Ectodermal cell (in vitro differentiated cells): ENCODE data around the gene RAD23A.
A peak's percentile ranks its signal among the peaks of the same experiment; 100 is the strongest.

Experiments used
- H3K27ac ChIP-seq: 2 replicates; pipeline ENCODE4 v1.7.0; 2013; ENCODE audit warnings: mild to moderate bottlenecking, low read depth, low read length; ENCODE audit not compliant: insufficient read depth, poor library complexity, severe bottlenecking
- H3K27me3 ChIP-seq: 2 replicates; pipeline ENCODE4 v1.7.0; 2013; ENCODE audit warnings: mild to moderate bottlenecking, low read length; ENCODE audit not compliant: insufficient read depth, control insufficient read depth, poor library complexity, severe bottlenecking
- H3K36me3 ChIP-seq: one replicate; pipeline ENCODE4 v1.7.0; 2013; ENCODE audit warnings: low read length; ENCODE audit not compliant: control insufficient read depth, insufficient read depth
- H3K4me1 ChIP-seq: one replicate; pipeline ENCODE4 v1.7.0; 2013; ENCODE audit warnings: low read length; ENCODE audit not compliant: control insufficient read depth, insufficient read depth
- H3K4me3 ChIP-seq: 2 replicates; pipeline ENCODE4 v1.7.0; 2013; ENCODE audit warnings: low read depth, low read length, control low read depth; ENCODE audit not compliant: insufficient read depth
- H3K9me3 ChIP-seq: 2 replicates; pipeline ENCODE4 v1.7.0; 2013; ENCODE audit warnings: mild to moderate bottlenecking, low read length, moderate library complexity; ENCODE audit not compliant: control insufficient read depth
- WGBS, 2 experiments: methylation state at CpG; one replicate each; pipeline ENCODE4 v1.1.7; 2013; ENCODE audit warnings: missing lambda C conversion rate in 2 of 2; 5-methylcytosine and 5-hydroxymethylcytosine counted together

Gene RAD23A

DNA sequence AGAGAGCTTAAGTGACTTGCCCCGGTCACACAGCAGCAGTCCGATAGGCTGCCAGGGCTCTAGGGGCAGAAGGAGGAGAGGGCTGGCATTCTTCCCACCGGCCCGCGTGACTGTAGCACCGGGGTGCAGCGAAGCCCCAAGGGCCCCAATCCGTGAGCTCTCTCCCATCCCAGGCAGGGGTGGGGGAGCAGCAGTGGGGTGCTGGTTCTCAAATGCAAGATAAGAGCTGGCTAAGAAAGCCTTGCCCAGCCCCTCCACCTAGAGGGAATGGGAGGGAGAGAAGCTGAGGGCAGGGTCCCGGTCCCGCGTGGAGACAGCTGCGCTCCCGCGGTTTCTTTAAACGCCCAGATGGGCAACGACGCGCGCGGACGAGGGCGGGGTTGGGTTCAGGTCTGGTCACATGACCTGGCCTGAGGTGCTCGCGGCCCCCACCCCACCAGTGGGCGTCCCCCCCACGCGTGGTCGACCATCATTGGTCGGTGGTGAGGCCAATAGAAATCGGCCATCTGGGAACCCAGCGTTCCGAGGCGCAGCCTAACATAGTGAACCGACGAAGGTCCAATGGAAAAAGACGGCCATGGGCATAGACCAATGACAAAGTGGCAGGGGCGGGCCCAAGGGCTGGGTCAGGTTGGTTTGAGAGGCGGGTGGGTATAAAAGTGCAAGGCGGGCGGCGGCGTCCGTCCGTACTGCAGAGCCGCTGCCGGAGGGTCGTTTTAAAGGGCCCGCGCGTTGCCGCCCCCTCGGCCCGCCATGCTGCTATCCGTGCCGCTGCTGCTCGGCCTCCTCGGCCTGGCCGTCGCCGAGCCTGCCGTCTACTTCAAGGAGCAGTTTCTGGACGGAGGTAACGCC is 7.5 kb upstream of the RAD23A start, which contains the start of gene CALR:
CALR (plus strand) TSS at position 683 of the 852 bp plus-strand sequence; CDS start at position 754, 71 bp downstream.
- H3K27ac ChIP-seq: peak within 1 kb of the TSS; percentile 80
- WGBS, 2 experiments: 0 to 1% methylated on average over 63 of the region's 63 CpGs

DNA sequence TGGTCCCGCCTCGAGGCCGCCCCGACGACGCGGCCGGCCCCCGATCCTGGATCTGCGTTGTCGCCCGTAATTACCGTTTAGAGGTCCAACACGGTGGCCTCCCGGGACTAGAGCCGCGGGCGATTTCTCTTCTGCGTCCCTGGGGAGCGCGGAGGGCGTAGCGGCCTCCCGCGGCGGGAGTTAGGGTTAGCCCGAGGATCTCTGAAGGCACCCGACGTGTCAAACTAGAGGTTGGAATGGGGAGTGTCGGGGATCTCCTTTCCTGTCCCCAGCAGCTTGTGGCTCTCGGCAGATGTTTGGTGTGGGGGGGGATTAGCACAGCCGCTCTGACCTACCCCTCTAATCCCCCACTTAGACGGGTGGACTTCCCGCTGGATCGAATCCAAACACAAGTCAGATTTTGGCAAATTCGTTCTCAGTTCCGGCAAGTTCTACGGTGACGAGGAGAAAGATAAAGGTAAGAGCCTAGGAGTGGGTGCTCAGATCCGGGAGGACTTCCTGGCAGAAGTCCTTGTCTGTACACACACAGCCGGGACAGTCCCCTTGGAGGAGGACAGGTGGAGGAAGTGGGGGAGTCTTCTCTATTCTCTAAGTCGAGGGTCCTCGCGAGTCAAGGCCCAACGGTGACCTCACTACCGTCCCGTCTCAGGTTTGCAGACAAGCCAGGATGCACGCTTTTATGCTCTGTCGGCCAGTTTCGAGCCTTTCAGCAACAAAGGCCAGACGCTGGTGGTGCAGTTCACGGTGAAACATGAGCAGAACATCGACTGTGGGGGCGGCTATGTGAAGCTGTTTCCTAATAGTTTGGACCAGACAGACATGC is 6.7 kb upstream of the RAD23A start:
- peaks cover 43% of the 10 kb centered on the region for H3K36me3 ChIP-seq
- H3K9me3 ChIP-seq: no peaks in the 10 kb centered on the region
- WGBS, 2 experiments: 3 to 4% methylated on average over 52 to 54 of the region's 54 CpGs
- H3K27me3 ChIP-seq: no peaks in the 10 kb centered on the region
- peak overlapping the region; percentile 100 for H3K4me3 ChIP-seq
- peak overlapping the region; percentile 50 for H3K27ac ChIP-seq
- H3K4me1 ChIP-seq: peaks cover 18% of the 10 kb centered on the region

More for the DNA sequence above, 7.5 kb upstream of the RAD23A start, which contains the start of gene CALR:
- H3K4me3 ChIP-seq: peak within 1 kb of the TSS; percentile 100
- no peaks in the 10 kb centered on the region for H3K27me3 ChIP-seq
- H3K9me3 ChIP-seq: no peaks in the 10 kb centered on the region
- peaks cover 18% of the 10 kb centered on the region for H3K4me1 ChIP-seq
- H3K36me3 ChIP-seq: peaks cover 36% of the 10 kb centered on the region

DNA sequence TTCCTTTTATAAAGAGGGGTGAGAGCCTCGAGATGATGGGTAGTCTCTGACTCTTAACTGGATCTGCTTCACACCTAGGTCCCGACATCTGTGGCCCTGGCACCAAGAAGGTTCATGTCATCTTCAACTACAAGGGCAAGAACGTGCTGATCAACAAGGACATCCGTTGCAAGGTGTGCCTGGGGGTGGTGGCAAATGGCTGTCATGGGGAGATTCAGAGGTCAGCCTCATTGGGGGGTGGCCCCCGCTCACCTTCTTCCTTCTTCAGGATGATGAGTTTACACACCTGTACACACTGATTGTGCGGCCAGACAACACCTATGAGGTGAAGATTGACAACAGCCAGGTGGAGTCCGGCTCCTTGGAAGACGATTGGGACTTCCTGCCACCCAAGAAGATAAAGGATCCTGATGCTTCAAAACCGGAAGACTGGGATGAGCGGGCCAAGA is 5.7 kb upstream of the RAD23A start:
- Histone ChIP-seq H3K36me3 (peaks cover 43% of the 10 kb centered on the region), H3K27me3 (no peaks in the 10 kb centered on the region), H3K27ac (no peak overlapping the region), H3K4me3 (peak overlapping the region; percentile 100), H3K9me3 (no peaks in the 10 kb centered on the region), H3K4me1 (peaks cover 18% of the 10 kb centered on the region)
- WGBS, 2 experiments: 95 to 97% methylated on average over 10 of the region's 10 CpGs

DNA sequence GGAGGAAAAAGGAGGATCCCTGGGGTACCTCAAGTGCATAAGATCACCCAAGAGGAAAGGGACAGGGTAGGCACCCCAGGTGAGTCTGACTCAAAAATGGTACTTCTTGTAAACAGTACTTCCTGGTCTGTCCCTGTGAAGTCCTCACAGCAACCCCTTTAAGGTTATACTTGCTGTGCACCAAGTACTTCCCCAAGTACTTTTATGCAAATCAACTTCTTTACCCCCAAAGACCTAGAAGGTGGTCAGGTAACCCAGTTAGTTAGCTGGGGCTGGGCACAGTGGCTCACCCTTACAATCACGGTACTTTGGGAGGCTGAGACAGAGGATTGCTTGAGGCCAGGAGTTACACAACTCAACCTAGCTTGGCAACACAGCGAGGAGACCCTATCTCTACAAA is 4.8 kb upstream of the RAD23A start:
- WGBS, 2 experiments: 90 to 97% methylated on average over 2 of the region's 2 CpGs
- Histone ChIP-seq H3K4me1 (peaks cover 18% of the 10 kb centered on the region), H3K4me3 (no peak overlapping the region), H3K27me3 (no peaks in the 10 kb centered on the region), H3K9me3 (no peaks in the 10 kb centered on the region), H3K36me3 (peaks cover 43% of the 10 kb centered on the region), H3K27ac (no peak overlapping the region)

DNA sequence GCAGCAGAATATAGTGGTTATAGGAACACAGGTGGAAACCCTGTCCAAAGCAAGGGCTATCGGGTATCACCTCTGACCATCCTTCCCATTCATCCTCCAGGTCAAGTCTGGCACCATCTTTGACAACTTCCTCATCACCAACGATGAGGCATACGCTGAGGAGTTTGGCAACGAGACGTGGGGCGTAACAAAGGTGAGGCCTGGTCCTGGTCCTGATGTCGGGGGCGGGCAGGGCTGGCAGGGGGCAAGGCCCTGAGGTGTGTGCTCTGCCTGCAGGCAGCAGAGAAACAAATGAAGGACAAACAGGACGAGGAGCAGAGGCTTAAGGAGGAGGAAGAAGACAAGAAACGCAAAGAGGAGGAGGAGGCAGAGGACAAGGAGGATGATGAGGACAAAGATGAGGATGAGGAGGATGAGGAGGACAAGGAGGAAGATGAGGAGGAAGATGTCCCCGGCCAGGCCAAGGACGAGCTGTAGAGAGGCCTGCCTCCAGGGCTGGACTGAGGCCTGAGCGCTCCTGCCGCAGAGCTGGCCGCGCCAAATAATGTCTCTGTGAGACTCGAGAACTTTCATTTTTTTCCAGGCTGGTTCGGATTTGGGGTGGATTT is 2.1 kb upstream of the RAD23A start:
- Histone ChIP-seq H3K4me3 (no peak overlapping the region), H3K4me1 (peaks cover 10% of the 10 kb centered on the region), H3K27me3 (no peaks in the 10 kb centered on the region), H3K27ac (no peak overlapping the region), H3K36me3 (peaks cover 45% of the 10 kb centered on the region), H3K9me3 (no peaks in the 10 kb centered on the region)
- WGBS, 2 experiments: 94 to 95% methylated on average over 18 of the region's 18 CpGs

DNA sequence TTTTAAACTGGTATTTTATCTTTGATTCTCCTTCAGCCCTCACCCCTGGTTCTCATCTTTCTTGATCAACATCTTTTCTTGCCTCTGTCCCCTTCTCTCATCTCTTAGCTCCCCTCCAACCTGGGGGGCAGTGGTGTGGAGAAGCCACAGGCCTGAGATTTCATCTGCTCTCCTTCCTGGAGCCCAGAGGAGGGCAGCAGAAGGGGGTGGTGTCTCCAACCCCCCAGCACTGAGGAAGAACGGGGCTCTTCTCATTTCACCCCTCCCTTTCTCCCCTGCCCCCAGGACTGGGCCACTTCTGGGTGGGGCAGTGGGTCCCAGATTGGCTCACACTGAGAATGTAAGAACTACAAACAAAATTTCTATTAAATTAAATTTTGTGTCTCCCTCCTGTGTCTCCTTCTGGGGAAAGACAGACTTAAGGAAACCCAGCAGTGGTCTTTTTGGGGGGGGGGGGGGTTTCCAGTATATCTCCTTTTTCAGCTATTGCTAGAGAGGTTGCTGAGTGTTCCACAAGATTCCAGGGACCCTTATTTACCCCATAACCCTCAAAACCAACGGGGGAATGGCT is 1.5 kb upstream of the RAD23A start:
- peaks cover 10% of the 10 kb centered on the region for H3K4me1 ChIP-seq
- H3K27ac ChIP-seq: peak overlapping the region; percentile 8
- WGBS, 2 experiments: 88 to 94% methylated on average over 2 of the region's 2 CpGs
- peaks cover 52% of the 10 kb centered on the region for H3K36me3 ChIP-seq
- no peaks in the 10 kb centered on the region for H3K9me3 ChIP-seq
- H3K27me3 ChIP-seq: no peaks in the 10 kb centered on the region
- no peak overlapping the region for H3K4me3 ChIP-seq

DNA sequence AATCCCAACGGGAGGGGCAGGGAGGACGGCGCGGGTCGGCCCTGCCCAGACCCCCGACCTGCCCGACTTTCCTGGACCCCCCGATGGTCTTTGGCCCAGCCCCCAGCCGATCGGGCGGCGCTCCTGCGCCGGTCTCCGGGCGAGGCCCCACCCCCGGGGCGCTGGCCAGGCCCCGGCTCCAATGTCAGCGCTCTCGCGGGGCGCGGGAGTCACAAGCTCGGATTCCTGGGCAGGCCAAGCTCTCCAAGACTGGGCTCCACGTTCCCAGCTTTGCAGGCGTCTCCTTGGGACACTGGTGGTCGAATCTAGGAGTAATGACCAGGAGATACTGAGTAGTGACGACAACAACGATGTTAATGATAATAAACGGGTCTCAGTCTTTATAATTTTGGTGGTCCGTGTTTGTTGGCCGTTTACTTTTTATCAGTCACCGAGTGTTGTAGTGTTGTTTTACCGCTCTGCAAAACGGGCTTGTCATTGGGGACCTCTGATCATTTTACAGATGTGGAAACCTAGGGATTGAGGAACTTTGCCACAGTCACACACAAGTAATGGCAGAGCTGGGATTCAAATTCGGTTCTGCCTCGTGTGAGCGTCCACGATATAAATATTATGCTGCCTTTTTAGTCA is 545 bp downstream of the RAD23A start:
- 0 to 1% methylated on average over 40 of the region's 40 CpGs for WGBS, 2 experiments
- peak overlapping the region; percentile 99 for H3K27ac ChIP-seq
- no peaks in the 10 kb centered on the region for H3K4me1 ChIP-seq
- H3K36me3 ChIP-seq: peaks cover 46% of the 10 kb centered on the region
- peak overlapping the region; percentile 80 for H3K4me3 ChIP-seq
- H3K9me3 ChIP-seq: no peaks in the 10 kb centered on the region
- no peaks in the 10 kb centered on the region for H3K27me3 ChIP-seq

DNA sequence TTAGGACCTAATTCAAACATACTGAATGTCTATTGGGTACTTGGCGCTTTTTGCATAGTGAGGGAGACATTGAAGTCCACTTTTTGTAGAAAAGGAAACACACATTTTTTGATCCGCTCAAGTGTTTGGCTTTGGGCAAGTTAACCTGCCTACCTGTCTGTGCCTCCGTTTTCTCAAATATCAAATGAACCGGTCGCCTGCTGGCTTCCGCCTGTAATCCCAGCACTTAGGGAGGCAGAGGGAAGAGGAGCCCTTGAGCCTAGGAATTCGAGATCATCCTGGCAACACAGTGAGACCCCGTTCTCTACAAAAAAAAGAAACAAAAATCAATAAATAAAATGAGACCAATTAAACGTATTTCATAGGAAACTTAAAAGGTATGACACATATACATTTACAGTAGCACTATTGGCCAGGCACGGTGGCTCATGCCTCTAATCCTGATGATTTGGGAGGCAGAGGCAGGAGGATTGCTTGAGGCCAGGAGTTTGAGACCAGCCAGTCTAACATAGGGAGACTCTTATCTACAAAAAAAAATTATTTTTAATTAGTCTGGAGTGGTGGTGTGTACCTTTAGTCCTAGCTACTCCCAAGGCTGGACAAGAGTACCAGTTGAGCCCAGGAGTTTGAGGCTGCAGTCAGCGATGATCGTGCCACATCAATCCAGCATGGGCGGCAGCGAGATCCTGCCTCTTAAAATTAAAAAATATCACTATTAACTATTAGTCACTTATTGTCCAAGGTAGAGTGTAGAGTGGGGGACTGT is 1.3 kb downstream of the RAD23A start:
- WGBS, 2 experiments: 61 to 62% methylated on average over 13 to 14 of the region's 14 CpGs
- no peaks in the 10 kb centered on the region for H3K9me3 ChIP-seq
- no peaks in the 10 kb centered on the region for H3K4me1 ChIP-seq
- H3K4me3 ChIP-seq: peak overlapping the region; percentile 80
- no peak overlapping the region for H3K27ac ChIP-seq
- H3K27me3 ChIP-seq: no peaks in the 10 kb centered on the region
- H3K36me3 ChIP-seq: peaks cover 41% of the 10 kb centered on the region
